Ishikawa (cell line): ENCODE measurements around the gene CCDC149.

Source experiments
- CEBPB ChIP-seq: IDR thresholded peaks from 2 replicates; pipeline ENCODE4 v1.6.1; 2012
- EGR1 ChIP-seq: IDR thresholded peaks from 2 replicates; pipeline ENCODE4 v1.6.1; 2012
- MAX ChIP-seq: IDR thresholded peaks from 2 replicates; pipeline ENCODE4 v1.6.1; 2012
- NFIC ChIP-seq: IDR thresholded peaks from 2 replicates; pipeline ENCODE4 v1.6.1; 2012
- TAF1 ChIP-seq: IDR thresholded peaks from 2 replicates; pipeline ENCODE4 v1.6.1; 2012; ENCODE audit warnings: low read depth, mild to moderate bottlenecking
- TEAD4 ChIP-seq: IDR thresholded peaks from 2 replicates; pipeline ENCODE4 v1.6.1; 2012
- USF1 ChIP-seq: IDR thresholded peaks from 2 replicates; pipeline ENCODE4 v1.6.1; 2012
- ZBTB7A ChIP-seq: IDR thresholded peaks from 2 replicates; pipeline ENCODE4 v1.6.1; 2012; ENCODE audit warnings: low read depth

GRCh38 chr4:24876431-24876830 is 36.4 kb downstream of the CCDC149 start:
- TF ChIP-seq EGR1: no peak
- TF ChIP-seq CEBPB: no peak
- no peak for TF ChIP-seq TEAD4
- no peak for TF ChIP-seq NFIC
- no peak for TF ChIP-seq ZBTB7A
- no peak for TF ChIP-seq MAX
- no peak for TF ChIP-seq TAF1
- TF ChIP-seq USF1: no peak
